Activated CD4-positive, alpha-beta T cell treated with anti-CD3 and anti-CD28 coated beads, Interleukin-2, Interleukin-6, amounts not matched to agents 100 ng/mL and 50 ng/mL, durations not matched to agents 16 hours and 8 hours (primary cell): ENCODE measurements around the gene MLXIP.
A peak's percentile ranks its signal among the peaks of the same experiment; 100 is the strongest.
"Not testable (repeated sequence)": the region's sequence is repeated elsewhere in the genome, so short reads cannot be mapped to it uniquely, and the experiment has no call there.

Experiments
- DNase-seq: peaks from one replicate; pipeline ENCODE4 v3.0.0-alpha.2; 2020

MLXIP gene

GRCh38 chr12:122150127-122150681 is 71.6 kb downstream of the MLXIP start:
- DNase-seq, result no peak

GRCh38 chr12:122152754-122153153 is 74.2 kb downstream of the MLXIP start:
- DNase-seq, result no peak

DNA sequence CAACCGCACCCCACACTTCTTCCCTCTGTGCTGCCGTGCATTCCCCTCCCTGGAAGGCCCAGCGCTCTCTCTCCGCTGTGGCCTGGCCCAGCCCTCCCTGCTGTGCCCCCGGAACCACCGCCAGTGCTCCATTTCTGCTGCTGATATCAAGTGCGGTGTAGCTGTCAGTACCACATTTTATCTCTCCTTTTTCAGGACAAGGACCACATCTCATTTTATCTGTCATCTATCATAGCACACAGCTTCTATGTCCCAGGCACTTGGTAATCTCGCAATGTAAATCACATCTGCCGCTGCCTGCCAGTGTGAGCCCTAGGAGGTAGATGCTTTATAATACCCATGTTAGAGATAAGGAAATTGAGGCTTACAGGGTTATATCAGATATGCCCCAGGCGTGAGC is 77.1 kb downstream of the MLXIP start:
- DNase-seq, result no peak

- no peak for DNase-seq
Observed at GRCh38 chr12:122158700-122159285, 80.2 kb downstream of the MLXIP start.

- DNase-seq, result no peak
Observed at GRCh38 chr12:122159882-122160281, 81.3 kb downstream of the MLXIP start.

GRCh38 chr12:122160761-122161160 is 82.2 kb downstream of the MLXIP start:
- no peak for DNase-seq

DNA sequence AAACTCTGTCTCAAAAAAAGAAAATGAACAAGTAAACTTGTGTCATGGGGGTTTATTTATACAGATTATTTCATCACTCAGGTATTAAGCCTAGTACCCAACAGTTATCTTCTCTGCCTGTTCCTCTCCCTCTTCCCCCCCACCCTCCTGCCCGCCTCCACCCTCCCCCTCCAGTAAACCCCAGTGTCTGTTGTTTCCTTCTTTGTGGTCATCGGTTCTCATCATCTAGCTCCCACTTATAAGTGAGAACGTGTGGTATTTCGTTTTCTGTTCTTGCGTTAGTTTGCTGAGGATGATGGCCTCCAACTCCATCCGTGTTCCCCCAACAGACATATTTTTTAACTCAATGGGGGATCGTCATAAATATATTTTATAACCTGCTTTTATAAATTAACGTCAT is 83.1 kb downstream of the MLXIP start:
- peak; percentile 46 for DNase-seq

GRCh38 chr12:122162976-122163375 is 84.4 kb downstream of the MLXIP start:
- no peak for DNase-seq

- peak; percentile 88 for DNase-seq
Observed at GRCh38 chr12:122166422-122167349, 88.1 kb downstream of the MLXIP start.

DNA sequence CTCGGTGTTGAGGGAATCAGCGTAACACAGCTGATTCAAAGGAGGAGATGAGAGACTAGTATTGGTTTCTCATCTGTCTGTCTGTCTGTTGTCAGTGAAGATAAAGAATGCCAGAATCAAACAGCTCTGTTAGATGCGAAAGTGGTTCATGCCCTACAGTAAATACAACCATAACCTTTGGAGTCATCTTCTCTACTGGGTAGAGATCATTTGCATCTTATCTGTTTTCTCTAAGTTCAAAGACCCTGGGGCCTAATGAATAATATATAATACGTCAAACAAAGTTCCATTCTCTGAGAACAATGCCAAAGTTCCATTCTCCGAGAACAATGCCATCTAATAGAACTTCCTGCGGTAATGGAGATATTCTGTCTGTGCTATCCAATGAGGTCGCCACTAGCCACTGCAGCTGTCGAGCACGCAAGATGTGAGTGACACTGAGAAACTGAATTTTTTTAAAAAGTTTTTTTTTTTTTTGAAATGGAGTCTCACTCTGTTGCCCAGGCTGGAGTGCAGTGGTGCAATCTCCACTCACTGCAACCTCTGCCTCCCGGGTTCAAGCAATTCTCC is 88.9 kb downstream of the MLXIP start:
- DNase-seq, result no peak

- DNase-seq, result no peak
Observed at GRCh38 chr12:122168492-122168891, 89.9 kb downstream of the MLXIP start.

DNA sequence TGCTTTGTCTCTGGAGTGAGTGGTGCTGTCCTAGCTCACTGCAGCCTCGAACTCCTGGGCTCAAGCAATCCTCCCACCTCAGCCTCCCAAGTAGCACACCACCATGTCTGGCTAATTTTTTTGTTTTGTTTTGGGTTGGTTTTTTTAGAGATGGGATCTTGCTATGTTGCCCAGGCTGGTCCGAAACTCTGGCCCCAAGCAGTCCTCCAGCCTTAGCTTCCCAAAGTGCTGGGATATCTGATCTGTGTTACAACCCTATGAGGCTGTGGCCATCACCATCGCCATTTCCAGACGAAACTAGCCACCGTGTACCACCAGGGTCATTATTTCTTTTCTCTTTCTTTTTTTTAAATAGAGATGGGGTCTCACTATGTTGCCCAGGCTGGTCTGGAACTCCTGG is 92.8 kb downstream of the MLXIP start:
- no peak for DNase-seq

GRCh38 chr12:122172262-122172939 is 93.8 kb downstream of the MLXIP start:
- DNase-seq, result no peak

DNA sequence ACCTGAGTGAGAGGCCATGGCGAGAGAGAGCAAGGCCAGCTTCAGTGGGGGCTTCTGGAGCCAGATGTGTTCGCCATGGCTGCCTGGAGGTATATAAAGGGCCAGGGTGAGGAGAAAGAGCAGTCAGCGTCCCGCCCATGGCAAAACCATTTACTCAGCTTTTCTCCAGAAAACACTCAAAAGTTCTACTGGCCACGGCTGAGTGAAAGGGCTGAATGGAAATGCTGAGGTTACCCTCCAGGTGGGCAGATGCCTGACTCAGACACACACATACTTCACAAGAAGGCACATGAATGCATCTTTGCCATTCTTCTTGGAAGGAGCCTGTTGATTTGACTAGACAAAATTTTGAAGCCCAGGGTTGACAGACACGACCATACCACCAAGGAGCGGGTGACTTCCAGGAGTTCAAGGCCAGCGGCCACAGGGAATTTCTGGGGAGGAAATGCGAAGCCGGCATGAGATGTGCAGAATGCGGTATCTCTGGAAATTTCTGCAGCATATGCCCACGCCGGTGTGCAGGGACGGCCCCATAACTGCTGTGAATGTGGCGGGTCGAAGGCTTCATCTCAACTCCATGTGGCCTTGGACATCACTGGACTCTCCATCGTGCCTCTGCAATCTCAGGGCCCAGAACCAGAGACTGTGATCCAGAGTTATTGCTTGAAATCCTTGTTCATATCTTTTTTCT is 95.7 kb downstream of the MLXIP start, which contains the start of gene IL31:
IL31 (minus strand) TSS at position 67 of the 691 bp plus-strand sequence; CDS start at position 18, 49 bp downstream.
- no peak for DNase-seq

DNA sequence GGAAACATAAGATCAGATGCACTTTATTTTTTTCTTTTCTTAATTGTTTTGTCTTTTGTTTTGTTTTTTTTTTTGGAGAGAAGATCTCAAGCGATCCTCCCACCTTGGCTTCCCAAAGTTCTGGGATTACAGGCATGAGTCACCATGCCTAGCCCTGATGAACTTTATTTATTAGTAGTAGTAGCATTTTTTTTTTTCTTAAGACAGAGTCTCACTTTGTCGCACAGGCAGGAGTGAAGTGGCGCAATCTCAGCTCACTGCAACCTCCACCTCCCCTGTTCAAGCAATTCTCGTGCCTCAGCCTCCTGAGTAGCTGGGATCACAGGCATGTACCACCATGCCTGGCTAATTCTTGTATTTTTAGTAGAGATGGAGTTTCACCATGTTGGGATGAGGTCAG is 97.9 kb downstream of the MLXIP start:
- DNase-seq, result not testable (repeated sequence)

- DNase-seq, result no peak
Observed at GRCh38 chr12:122182887-122183587, 104.5 kb downstream of the MLXIP start, which contains the start of gene LRRC43. Gene LRRC43 (plus strand): TSS chr12:122183123. CDS start chr12:122183145, 22 bp downstream.

DNA sequence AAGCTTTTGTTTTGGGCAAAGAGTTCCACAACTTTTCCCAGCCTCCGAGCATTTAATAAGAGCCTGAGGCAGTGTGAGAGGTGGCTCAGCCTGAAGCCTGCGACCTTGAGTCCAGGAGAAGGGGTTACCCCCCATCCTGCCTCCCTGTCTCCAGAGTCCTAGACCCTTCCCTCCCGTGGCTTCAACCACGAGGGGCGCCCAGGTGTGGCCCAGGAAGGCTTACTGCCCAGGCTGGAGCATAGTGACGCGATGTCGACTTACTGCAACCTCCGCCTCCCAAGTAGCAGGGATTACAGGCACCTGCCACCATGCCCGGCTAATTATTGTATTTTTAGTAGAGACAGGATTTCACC is 105.0 kb downstream of the MLXIP start:
- DNase-seq, result no peak

- DNase-seq, result no peak
Observed at GRCh38 chr12:122184517-122184916, 106.0 kb downstream of the MLXIP start.

GRCh38 chr12:122185079-122185478 is 106.5 kb downstream of the MLXIP start:
- DNase-seq, result no peak

GRCh38 chr12:122185494-122186082 is 107.0 kb downstream of the MLXIP start:
- DNase-seq, result no peak

DNA sequence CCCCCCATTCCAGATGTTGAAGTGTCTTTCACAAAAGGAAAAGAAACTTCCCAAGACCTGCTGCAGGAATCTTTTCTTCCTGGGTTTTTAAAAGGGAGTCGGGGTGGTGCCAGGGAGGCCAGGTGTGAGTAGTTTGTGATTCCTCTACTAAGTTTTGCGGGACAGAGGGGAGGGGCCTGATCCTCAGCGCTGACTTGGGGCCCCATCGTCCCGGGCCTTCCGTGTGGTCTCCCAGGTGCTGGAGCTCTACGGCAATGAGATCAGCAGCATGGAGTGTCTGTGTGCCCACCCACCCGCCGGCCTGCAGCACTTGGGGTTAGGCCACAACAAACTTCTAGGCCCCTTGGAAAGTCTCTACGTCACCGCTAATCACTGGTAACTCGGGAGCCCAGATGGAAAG is 108.9 kb downstream of the MLXIP start:
- DNase-seq, result no peak
